Vagina (tissue), 2 donors: ENCODE measurements around the gene RETREG1.

ENCODE experiments used
- CTCF ChIP-seq, 3 experiments: fragments of 450-650 bp in 2 of 3; fragments of 200-600 bp in 1 of 3; sonication (generic) in 1 of 3; IDR thresholded peaks; one replicate each; pipeline ENCODE4 v1.5.1; 2017 to 2019; ENCODE audit warnings: antibody characterized with exemption in 3 of 3, mild to moderate bottlenecking in 2 of 3, moderate library complexity in 2 of 3
- POLR2A ChIP-seq, 2 donors: fragments of 450-650 bp; IDR thresholded peaks; one replicate each; pipeline ENCODE4 v1.6.1; 2017; ENCODE audit warnings: antibody characterized with exemption in 2 of 2, mild to moderate bottlenecking in 2 of 2, moderate library complexity in 2 of 2

GRCh38 chr5:16606628-16607027 is 10.2 kb downstream of the RETREG1 start:
- TF ChIP-seq POLR2A (IDR thresholded peaks at IDR 0.05) (no peak), CTCF (IDR thresholded peaks at IDR 0.05) (no peak)
